Raji (cell line): Measurements from ENCODE around the gene MED25.

Source experiments
- POLR2A ChIP-seq: IDR thresholded peaks from 2 replicates; pipeline ENCODE4 v1.6.1; 2011; ENCODE audit warnings: low read depth, low read length, control low read depth; ENCODE audit not compliant: insufficient read depth

The MED25 gene

GRCh38 chr19:49817964-49818648 is at the start of gene MED25:
MED25 (plus strand) TSS chr19:49818289; CDS start chr19:49818342, 53 bp downstream.
- peak; percentile 96 for TF ChIP-seq POLR2A

- no peak for TF ChIP-seq POLR2A
Measured at GRCh38 chr19:49770529-49770928, 47.6 kb upstream of the MED25 start.

GRCh38 chr19:49771674-49772139 is 46.4 kb upstream of the MED25 start:
- TF ChIP-seq POLR2A, result no peak

GRCh38 chr19:49772850-49773432 is 45.1 kb upstream of the MED25 start:
- no peak for TF ChIP-seq POLR2A

- TF ChIP-seq POLR2A, result no peak
Measured at GRCh38 chr19:49773663-49774350, 44.3 kb upstream of the MED25 start.

GRCh38 chr19:49774969-49775368 is 43.1 kb upstream of the MED25 start:
- TF ChIP-seq POLR2A, result no peak

GRCh38 chr19:49775742-49776370 is 42.2 kb upstream of the MED25 start:
- no peak for TF ChIP-seq POLR2A

GRCh38 chr19:49776371-49776764 is 41.7 kb upstream of the MED25 start:
- no peak for TF ChIP-seq POLR2A

- no peak for TF ChIP-seq POLR2A
Measured at GRCh38 chr19:49779731-49780555, 38.1 kb upstream of the MED25 start.

- no peak for TF ChIP-seq POLR2A
Measured at GRCh38 chr19:49780861-49781260, 37.2 kb upstream of the MED25 start.

- TF ChIP-seq POLR2A, result no peak
Measured at GRCh38 chr19:49781394-49781793, 36.7 kb upstream of the MED25 start.

GRCh38 chr19:49782515-49782914 is 35.6 kb upstream of the MED25 start:
- TF ChIP-seq POLR2A, result no peak

- no peak for TF ChIP-seq POLR2A
Measured at GRCh38 chr19:49786376-49786820, 31.7 kb upstream of the MED25 start.

- no peak for TF ChIP-seq POLR2A
Measured at GRCh38 chr19:49787746-49788145, 30.3 kb upstream of the MED25 start.

- TF ChIP-seq POLR2A, result no peak
Measured at GRCh38 chr19:49788857-49789256, 29.2 kb upstream of the MED25 start.
